ENCODE measurements around the gene BEGAIN. TPM values are rescaled to one million over a fixed set of nuclear protein-coding genes. Genes with fewer than 3 reads are reported as not detected.

The BEGAIN gene
- total RNA-seq, 1 donor from 2014 or later, result 5.1 TPM

- DNase-seq (ENCODE audit: low spot score in 2 of 2, unreplicated experiment in 2 of 2), result no peak
- TF ChIP-seq CTCF (IDR thresholded peaks at IDR 0.05; ENCODE audit: unreplicated experiment), result no peak
- Mint-ChIP-seq H3K36me3 (no peaks in the 10 kb centered on the region), H3K9me3 (no peaks in the 10 kb centered on the region), H3K27ac (no peak overlapping the region), H3K4me3 (no peak overlapping the region), H3K4me1 (peaks cover 7% of the 10 kb centered on the region), H3K27me3 (ENCODE audit: low read depth) (peaks cover 62% of the 10 kb centered on the region)
Measured at GRCh38 chr14:100573002-100573756, 14.0 kb downstream of the BEGAIN start.

GRCh38 chr14:100572543-100572942 is 14.7 kb downstream of the BEGAIN start:
- Mint-ChIP-seq H3K9me3 (no peaks in the 10 kb centered on the region), H3K36me3 (no peaks in the 10 kb centered on the region), H3K4me3 (no peak overlapping the region), H3K27me3 (ENCODE audit: low read depth) (peaks cover 63% of the 10 kb centered on the region), H3K4me1 (peaks cover 7% of the 10 kb centered on the region), H3K27ac (no peak overlapping the region)
- DNase-seq (ENCODE audit: low spot score in 2 of 2, unreplicated experiment in 2 of 2), result no peak
- TF ChIP-seq CTCF (IDR thresholded peaks at IDR 0.05; ENCODE audit: unreplicated experiment), result no peak

GRCh38 chr14:100571837-100572236 is 15.4 kb downstream of the BEGAIN start:
- Mint-ChIP-seq H3K36me3 (no peaks in the 10 kb centered on the region), H3K4me1 (peaks cover 7% of the 10 kb centered on the region), H3K4me3 (no peak overlapping the region), H3K27me3 (ENCODE audit: low read depth) (peaks cover 67% of the 10 kb centered on the region), H3K27ac (no peak overlapping the region), H3K9me3 (no peaks in the 10 kb centered on the region)
- no peak for TF ChIP-seq CTCF (IDR thresholded peaks at IDR 0.05; ENCODE audit: unreplicated experiment)
- DNase-seq (ENCODE audit: low spot score in 2 of 2, unreplicated experiment in 2 of 2), result no peak

GRCh38 chr14:100570726-100571454 is 16.3 kb downstream of the BEGAIN start:
- DNase-seq (ENCODE audit: low spot score in 2 of 2, unreplicated experiment in 2 of 2), result no peak
- Mint-ChIP-seq H3K27ac (no peak overlapping the region), H3K36me3 (no peaks in the 10 kb centered on the region), H3K4me3 (no peak overlapping the region), H3K9me3 (no peaks in the 10 kb centered on the region), H3K4me1 (peaks cover 9% of the 10 kb centered on the region), H3K27me3 (ENCODE audit: low read depth) (peaks cover 74% of the 10 kb centered on the region)
- no peak for TF ChIP-seq CTCF (IDR thresholded peaks at IDR 0.05; ENCODE audit: unreplicated experiment)

- H3K36me3 Mint-ChIP-seq, result no peaks in the 10 kb centered on the region
- no peak overlapping the region for H3K27ac Mint-ChIP-seq
- TF ChIP-seq CTCF (IDR thresholded peaks at IDR 0.05; ENCODE audit: unreplicated experiment), result no peak
- no peak for DNase-seq (ENCODE audit: low spot score in 2 of 2, unreplicated experiment in 2 of 2)
- peaks cover 81% of the 10 kb centered on the region for H3K27me3 Mint-ChIP-seq (ENCODE audit: low read depth)
- H3K4me3 Mint-ChIP-seq, result peak overlapping the region; percentile 69
- peaks cover 9% of the 10 kb centered on the region for H3K4me1 Mint-ChIP-seq
- H3K9me3 Mint-ChIP-seq, result no peaks in the 10 kb centered on the region
Measured at GRCh38 chr14:100569734-100570286, 17.4 kb downstream of the BEGAIN start.
